WTC11 (cell line): ENCODE data around the gene CCNL1. TPM values are rescaled to one million over a fixed set of nuclear protein-coding genes. Genes with fewer than 3 reads are reported as not detected.

ENCODE experiments used
- ATAC-seq: fragments of 200-7000 bp; cut with Tn5 transposase; 2 replicates; pipeline ENCODE4 v1.10.0; 2021; ENCODE audit warnings: mild to moderate bottlenecking, moderate library complexity
- CTCF ChIA-PET: fragments of 300-600 bp; sonication (Branson Sonifier 250); formaldehyde crosslinking; loops from one replicate; lab custom pipeline; 2021; ENCODE audit warnings: antibody characterized with exemption; lab: Charles Lee
- POLR2A ChIA-PET: fragments of 350-600 bp; sonication (Branson Sonifier 250); formaldehyde crosslinking; loops from one replicate; lab custom pipeline; 2021; ENCODE audit warnings: antibody characterized with exemption; lab: Charles Lee
- DNase-seq: peaks from one replicate; pipeline ENCODE4 v3.0.0; 2021; ENCODE audit warnings: low spot score
- H3K27ac Mint-ChIP-seq: 2 replicates; pipeline ENCODE4 v1.8.0; 2021; ENCODE audit warnings: mixed read lengths
- H3K27me3 Mint-ChIP-seq: 2 replicates; pipeline ENCODE4 v1.8.0; 2021; ENCODE audit warnings: low read depth, mild to moderate bottlenecking, moderate library complexity, mixed read lengths
- H3K36me3 Mint-ChIP-seq: 2 replicates; pipeline ENCODE4 v1.8.0; 2021; ENCODE audit warnings: mixed read lengths
- H3K4me1 Mint-ChIP-seq: 2 replicates; pipeline ENCODE4 v1.8.0; 2022; ENCODE audit warnings: mixed read lengths
- H3K4me3 Mint-ChIP-seq: 2 replicates; pipeline ENCODE4 v1.8.0; 2021; ENCODE audit warnings: mild to moderate bottlenecking, moderate library complexity, mixed read lengths
- H3K9me3 Mint-ChIP-seq: 2 replicates; pipeline ENCODE4 v1.8.0; 2021; ENCODE audit warnings: mixed read lengths
- ATF1 ChIP-seq: sonication (generic); formaldehyde crosslinking; IDR thresholded peaks from 2 replicates; pipeline ENCODE4 v1.8.1; 2023; ENCODE audit warnings: mild to moderate bottlenecking, moderate library complexity, missing genetic modification reagents
- ATF2 ChIP-seq: sonication (generic); formaldehyde crosslinking; IDR thresholded peaks from 2 replicates; pipeline ENCODE4 v1.8.1; 2022; ENCODE audit warnings: low read depth, missing genetic modification reagents, borderline replicate concordance
- CREB1 ChIP-seq: sonication (generic); formaldehyde crosslinking; IDR thresholded peaks from 2 replicates; pipeline ENCODE4 v1.8.0; 2023; ENCODE audit warnings: mild to moderate bottlenecking, missing genetic modification reagents
- E2F4 ChIP-seq: sonication (generic); formaldehyde crosslinking; IDR thresholded peaks from 2 replicates; pipeline ENCODE4 v1.8.1; 2022; ENCODE audit warnings: low read depth, mild to moderate bottlenecking, moderate library complexity, missing genetic modification reagents, borderline replicate concordance
- E2F5 ChIP-seq: sonication (generic); formaldehyde crosslinking; IDR thresholded peaks from 2 replicates; pipeline ENCODE4 v1.8.1; 2022; ENCODE audit warnings: mild to moderate bottlenecking, moderate library complexity, missing genetic modification reagents
- ERG ChIP-seq: fragments of 250-450 bp; sonication (Bioruptor Pico); IDR thresholded peaks from 2 replicates; pipeline ENCODE4 v1.8.0; 2021; ENCODE audit warnings: mild to moderate bottlenecking
- FOXK1 ChIP-seq: sonication (generic); formaldehyde crosslinking; IDR thresholded peaks from 2 replicates; pipeline ENCODE4 v1.8.0; 2022; ENCODE audit warnings: mild to moderate bottlenecking, moderate library complexity, missing genetic modification reagents
- MAX ChIP-seq: sonication (generic); formaldehyde crosslinking; IDR thresholded peaks from 2 replicates; pipeline ENCODE4 v1.8.0; 2022; ENCODE audit warnings: mild to moderate bottlenecking, missing genetic modification reagents
- PRDM15 ChIP-seq: sonication (generic); formaldehyde crosslinking; IDR thresholded peaks from 2 replicates; pipeline ENCODE4 v1.8.0; 2022; ENCODE audit warnings: missing genetic modification reagents
- PRRX2 ChIP-seq: fragments of 250-450 bp; sonication (Bioruptor Pico); IDR thresholded peaks from 2 replicates; pipeline ENCODE4 v1.8.0; 2021; ENCODE audit warnings: mild to moderate bottlenecking
- SMAD4 ChIP-seq: sonication (generic); formaldehyde crosslinking; IDR thresholded peaks from 2 replicates; pipeline ENCODE4 v1.8.0; 2022; ENCODE audit warnings: mild to moderate bottlenecking, missing genetic modification reagents
- ZNF232 ChIP-seq: sonication (generic); formaldehyde crosslinking; IDR thresholded peaks from 2 replicates; pipeline ENCODE4 v1.8.0; 2022; ENCODE audit warnings: mild to moderate bottlenecking, missing genetic modification reagents
- ZNF532 ChIP-seq: fragments of 250-450 bp; sonication (Bioruptor Pico); IDR thresholded peaks from 2 replicates; pipeline ENCODE4 v1.9.0; 2021; ENCODE audit warnings: mild to moderate bottlenecking, borderline replicate concordance
- total RNA-seq: library from RNA; stranded (reverse); gene quantifications from 3 replicates; pipeline ENCODE4 v1.2.3, GENCODE V29; 2021

CCNL1 gene
- total RNA-seq, 1 experiment from 2014 or later, result 79.6 TPM

GRCh38 chr3:157127831-157128767 is 31.8 kb downstream of the CCNL1 start:
- POLR2A ChIA-PET, result no interaction called here
- no peaks in the 10 kb centered on the region; the same call in 1 of the 2 replicates for H3K27me3 Mint-ChIP-seq
- CTCF ChIA-PET, result interaction anchor here (0.9 to 1.9 kb wide), 3 partner anchors 9 to 39 kb away, joined by 3 to 7 read pairs (median 4); no protein-coding TSS in a partner anchor

GRCh38 chr3:157127268-157127667 is 32.7 kb downstream of the CCNL1 start:
- Mint-ChIP-seq H3K36me3 (no peaks in the 10 kb centered on the region), H3K4me3 (no peak overlapping the region), H3K4me1 (peaks cover 24% of the 10 kb centered on the region), H3K27me3 (no peaks in the 10 kb centered on the region; the same call in 1 of the 2 replicates), H3K9me3 (no peaks in the 10 kb centered on the region), H3K27ac (no peak overlapping the region)
- ChIA-PET POLR2A (no interaction called here), CTCF (interaction anchor here (1.5 to 1.9 kb wide), 3 partner anchors 10 to 38 kb away, joined by 4 to 7 read pairs (median 7); no protein-coding TSS in a partner anchor)
- DNase-seq (no peak), ATAC-seq (no peak)
- no peak for TF ChIP-seq FOXK1 (CRISPR knock-in tag)
- TF ChIP-seq E2F4 (CRISPR knock-in tag), result no peak
- no peak for TF ChIP-seq ZNF532
- no peak for TF ChIP-seq SMAD4
- TF ChIP-seq ATF1 (CRISPR knock-in tag), result no peak
- no peak for TF ChIP-seq CREB1 (CRISPR knock-in tag)
- no peak for TF ChIP-seq ATF2 (CRISPR knock-in tag)

More at GRCh38 chr3:157127831-157128767, 31.8 kb downstream of the CCNL1 start:
- H3K9me3 Mint-ChIP-seq, result no peaks in the 10 kb centered on the region
- H3K4me1 Mint-ChIP-seq, result peaks cover 24% of the 10 kb centered on the region
- TF ChIP-seq SMAD4 (no peak), ATF1 (CRISPR knock-in tag) (no peak), ERG (CRISPR knock-in tag) (no peak), E2F5 (CRISPR knock-in tag) (no peak), ZNF232 (no peak), PRRX2 (CRISPR knock-in tag) (no peak), MAX (CRISPR knock-in tag) (no peak), PRDM15 (CRISPR knock-in tag) (no peak)
- no peak overlapping the region for H3K27ac Mint-ChIP-seq
- H3K4me3 Mint-ChIP-seq, result no peak overlapping the region
- no peaks in the 10 kb centered on the region for H3K36me3 Mint-ChIP-seq
- DNase-seq (no peak), ATAC-seq (no peak; the same call in 1 of the 2 replicates)
